Fibroblast of lung (primary cell): ENCODE measurements around the gene PIGX.

Experiments
- EZH2 ChIP-seq: IDR thresholded peaks from 2 replicates; pipeline ENCODE4 v1.5.1; 2012; ENCODE audit warnings: low read length, control low read depth, mild to moderate bottlenecking; ENCODE audit errors: missing control alignments
- TF ChIP-seq, protein P1 (sequence below), 2 donors: IDR thresholded peaks in 1 of 2; conservative IDR thresholded peaks in 1 of 2; 1 replicate in 1 of 2; 2 replicates in 1 of 2; pipeline ENCODE4 v1.5.1; 2011 to 2012; ENCODE audit warnings: low read length in 2 of 2, control low read depth in 1 of 2, inconsistent platforms in 1 of 2, low read depth in 1 of 2, mild to moderate bottlenecking in 1 of 2

DNA sequence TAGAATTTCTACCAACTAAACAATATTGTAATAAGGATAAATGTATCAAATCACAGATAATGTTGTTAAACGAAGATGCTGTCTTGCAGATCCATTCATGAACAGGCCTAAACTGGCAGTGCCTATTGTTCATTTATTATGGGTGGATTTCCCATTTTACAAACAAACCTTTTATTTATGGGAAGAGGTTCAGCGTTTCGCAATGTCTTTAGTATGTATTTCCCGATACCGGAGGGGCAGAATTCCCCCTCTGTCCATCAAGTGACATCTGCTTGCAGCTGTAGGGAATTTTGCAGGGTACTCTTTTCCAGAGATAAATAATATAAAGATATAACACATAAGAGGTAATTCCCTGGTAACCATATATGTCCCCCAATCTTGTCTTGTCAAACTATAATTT, 5.8 kb upstream of the PIGX start:
- TF ChIP-seq, protein P1, sequence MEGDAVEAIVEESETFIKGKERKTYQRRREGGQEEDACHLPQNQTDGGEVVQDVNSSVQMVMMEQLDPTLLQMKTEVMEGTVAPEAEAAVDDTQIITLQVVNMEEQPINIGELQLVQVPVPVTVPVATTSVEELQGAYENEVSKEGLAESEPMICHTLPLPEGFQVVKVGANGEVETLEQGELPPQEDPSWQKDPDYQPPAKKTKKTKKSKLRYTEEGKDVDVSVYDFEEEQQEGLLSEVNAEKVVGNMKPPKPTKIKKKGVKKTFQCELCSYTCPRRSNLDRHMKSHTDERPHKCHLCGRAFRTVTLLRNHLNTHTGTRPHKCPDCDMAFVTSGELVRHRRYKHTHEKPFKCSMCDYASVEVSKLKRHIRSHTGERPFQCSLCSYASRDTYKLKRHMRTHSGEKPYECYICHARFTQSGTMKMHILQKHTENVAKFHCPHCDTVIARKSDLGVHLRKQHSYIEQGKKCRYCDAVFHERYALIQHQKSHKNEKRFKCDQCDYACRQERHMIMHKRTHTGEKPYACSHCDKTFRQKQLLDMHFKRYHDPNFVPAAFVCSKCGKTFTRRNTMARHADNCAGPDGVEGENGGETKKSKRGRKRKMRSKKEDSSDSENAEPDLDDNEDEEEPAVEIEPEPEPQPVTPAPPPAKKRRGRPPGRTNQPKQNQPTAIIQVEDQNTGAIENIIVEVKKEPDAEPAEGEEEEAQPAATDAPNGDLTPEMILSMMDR (conservative IDR thresholded peaks at IDR 0.05 in 1 of 2, IDR thresholded peaks at IDR 0.05 in 1 of 2; ENCODE audit: low read depth in 1 of 2, low read length in 2 of 2) = no peak
- no peak for TF ChIP-seq EZH2
